HG02623 (cell line): ENCODE data around the gene UBE2G1.

Experiments
- ATAC-seq: cut with Tn5 transposase; IDR thresholded peaks from one replicate; pipeline ENCODE4 v1.9.1; 2021; ENCODE audit warnings: moderate library complexity; ENCODE audit not compliant: unreplicated experiment

Gene UBE2G1

GRCh38 chr17:4309897-4310296 is 56.6 kb downstream of the UBE2G1 start:
- ATAC-seq = no peak

GRCh38 chr17:4307179-4307930 is 59.1 kb downstream of the UBE2G1 start:
- ATAC-seq = no peak

GRCh38 chr17:4305224-4305623 is 61.3 kb downstream of the UBE2G1 start:
- ATAC-seq = no peak

DNA sequence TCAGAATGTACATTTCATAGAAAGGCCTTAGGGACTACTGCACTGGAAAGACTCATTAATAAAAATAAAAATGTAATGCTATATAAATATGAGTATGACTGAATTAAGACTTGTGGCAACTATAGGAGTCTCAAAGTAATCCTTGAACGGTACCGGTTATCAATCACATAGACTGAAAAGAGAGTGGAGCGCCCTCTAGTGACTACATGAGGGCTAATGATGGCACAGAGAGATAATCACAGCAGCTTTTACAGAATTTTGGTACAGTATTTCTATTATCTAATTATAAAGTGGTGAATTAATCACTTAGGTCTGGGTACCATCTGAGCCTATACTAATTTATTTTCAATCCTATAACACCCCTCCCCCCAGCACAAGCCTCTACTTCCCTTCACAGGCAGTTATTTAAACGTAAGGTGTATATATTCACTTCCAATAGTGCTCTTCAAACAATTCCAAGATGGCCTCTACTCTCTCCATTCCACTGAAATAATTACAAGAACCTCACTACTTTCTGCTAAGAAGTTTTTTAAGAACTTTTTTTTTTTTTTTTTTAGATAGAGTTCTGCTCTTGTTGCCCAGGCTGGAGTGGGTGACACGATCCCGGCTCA is 62.0 kb downstream of the UBE2G1 start:
- no peak for ATAC-seq

DNA sequence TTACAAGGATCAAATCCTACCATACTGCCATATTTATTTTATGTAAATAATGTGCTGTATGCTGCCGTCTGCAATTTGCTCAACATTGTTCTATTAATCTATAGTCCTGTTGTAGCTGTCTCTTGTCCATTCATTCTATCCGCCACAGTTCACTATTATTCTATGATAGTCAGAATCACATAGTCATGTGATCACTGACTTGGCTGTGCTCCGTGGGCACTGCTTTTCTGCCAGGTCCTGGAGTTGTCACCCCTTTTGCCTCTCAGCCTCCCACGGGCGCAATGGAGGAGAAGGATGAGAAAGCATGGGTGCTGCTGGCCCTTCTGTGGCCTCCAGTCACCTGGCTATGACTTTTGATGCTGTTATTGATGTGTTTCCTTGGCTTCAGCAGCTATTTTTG is 65.4 kb downstream of the UBE2G1 start:
- ATAC-seq = no peak

DNA sequence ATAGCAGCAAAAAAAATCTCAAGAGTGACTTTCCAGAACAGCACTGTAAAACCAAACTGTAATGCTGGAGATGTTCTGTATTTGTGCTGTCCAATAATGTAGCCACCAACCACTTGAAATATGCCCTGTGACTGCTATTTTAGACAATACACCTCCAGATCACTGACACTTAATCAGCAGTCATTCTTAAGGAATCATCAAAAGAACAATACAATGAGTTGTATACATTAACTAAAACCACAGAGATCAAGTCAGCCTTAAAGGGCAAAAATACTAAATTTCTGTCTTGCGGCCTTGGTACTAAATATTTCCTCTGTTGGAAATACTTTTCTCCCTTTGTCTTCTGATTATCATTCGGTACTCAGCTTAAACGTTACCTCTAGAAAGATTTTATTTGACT is 69.1 kb downstream of the UBE2G1 start:
- no peak for ATAC-seq

DNA sequence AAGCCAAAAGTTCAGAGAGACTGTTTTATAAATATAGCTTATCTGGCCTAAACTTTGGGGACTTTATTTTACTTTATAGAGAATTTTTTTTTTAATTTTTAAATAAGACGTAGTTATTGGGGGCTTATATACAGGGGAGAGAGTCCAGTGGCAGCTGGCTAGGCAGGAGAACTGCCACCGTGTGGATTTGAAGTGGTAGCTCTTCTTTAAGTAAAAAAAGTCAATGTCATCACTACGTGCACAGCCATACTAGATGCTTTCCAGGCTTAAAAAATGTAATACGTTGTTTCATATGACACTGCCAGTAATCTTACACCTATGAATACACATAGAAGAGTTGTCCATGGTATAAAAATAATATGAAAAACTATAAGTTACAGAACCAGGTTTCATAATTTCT is 70.8 kb downstream of the UBE2G1 start:
- ATAC-seq = no peak

DNA sequence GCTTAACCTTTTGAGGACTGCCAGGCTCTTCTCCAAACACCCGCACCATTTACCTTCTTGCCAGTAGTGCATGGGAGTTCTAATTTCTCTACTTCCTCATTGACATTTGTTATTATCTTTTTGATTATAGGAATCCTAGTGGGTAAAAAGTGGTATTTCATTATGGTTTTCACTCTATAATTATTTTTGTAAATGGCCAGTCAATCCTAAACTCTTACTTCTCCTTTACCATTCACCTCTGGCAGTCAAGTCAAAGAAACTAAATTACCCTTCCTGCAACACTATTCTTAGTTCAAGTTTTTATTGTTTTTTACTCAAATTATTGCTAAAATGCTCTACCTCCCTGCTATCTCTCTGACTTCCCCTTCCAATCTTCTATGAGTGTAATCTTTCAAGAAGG is 72.9 kb downstream of the UBE2G1 start:
- no peak for ATAC-seq

DNA sequence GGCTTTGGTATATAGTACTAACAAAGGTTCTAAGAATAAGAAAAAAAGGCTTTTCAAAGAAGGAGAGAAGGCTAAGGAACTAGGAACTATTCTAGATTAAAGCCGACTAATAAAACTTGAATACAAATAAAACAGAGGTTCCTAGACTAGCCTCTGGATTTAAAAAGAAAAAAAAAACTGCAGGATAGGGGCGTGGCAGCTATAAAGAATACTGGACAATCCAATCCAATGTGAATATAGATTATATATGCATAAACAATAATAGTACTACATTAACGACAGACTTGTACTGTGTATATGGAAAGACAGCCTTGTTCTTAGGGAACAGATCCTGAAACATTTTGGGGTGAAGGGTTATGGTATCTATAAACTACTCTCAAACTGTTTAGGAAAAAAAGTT is 78.8 kb downstream of the UBE2G1 start:
- ATAC-seq = no peak

- no peak for ATAC-seq
Observed at GRCh38 chr17:4276514-4276913, 90.0 kb downstream of the UBE2G1 start.

DNA sequence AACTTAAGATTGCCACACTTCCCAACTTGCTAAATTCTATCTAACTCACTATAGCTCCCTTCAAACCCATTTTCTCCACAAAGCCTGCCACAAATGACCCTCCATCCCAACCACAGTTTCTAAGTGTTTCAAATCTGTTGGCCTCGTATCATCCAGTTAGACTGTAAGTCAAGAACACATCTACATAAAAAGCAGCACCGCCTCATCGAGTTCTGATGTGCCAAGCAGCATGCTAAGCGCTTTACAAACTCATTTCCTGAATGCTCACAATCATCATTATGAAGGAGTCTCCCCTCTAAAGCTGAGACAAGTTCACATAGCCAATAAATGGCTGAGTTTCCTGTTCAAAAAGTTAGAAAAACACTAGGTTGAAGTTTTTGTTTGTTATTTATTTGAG is 93.5 kb downstream of the UBE2G1 start:
- ATAC-seq = no peak

DNA sequence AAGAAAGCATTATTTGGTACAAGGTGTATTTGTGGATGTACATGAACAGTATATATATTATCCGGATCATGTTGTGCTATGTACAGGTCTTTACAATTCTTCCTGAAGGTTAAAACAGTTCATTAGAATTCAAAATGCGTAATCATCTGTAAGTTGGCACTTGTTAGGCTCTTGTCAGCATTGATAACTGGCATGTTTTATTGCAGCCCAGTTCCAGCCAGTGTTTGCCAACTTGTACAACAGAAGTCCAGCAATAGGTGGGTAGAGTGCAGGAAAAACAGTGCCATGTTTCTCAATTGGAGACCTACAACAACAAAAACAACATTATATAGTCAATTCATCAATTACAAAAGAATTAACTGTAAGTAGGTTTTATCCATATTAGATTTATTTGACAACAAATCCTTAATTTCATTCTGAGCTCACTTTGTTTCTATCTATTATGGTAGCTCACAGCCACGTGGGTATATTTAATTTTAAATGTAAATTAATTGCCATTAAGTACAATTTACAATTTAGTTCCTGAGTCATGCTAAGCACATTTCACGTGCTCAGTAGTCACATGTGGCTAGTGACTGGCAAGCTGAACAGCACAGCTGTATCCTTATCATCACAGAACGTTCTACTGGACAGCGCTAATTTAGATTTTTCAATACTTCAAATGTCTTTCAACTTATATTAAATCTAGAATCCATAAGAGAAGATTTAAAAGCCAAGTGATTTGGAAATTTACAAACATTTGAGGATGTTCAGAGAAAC is 94.1 kb downstream of the UBE2G1 start:
- no peak for ATAC-seq

DNA sequence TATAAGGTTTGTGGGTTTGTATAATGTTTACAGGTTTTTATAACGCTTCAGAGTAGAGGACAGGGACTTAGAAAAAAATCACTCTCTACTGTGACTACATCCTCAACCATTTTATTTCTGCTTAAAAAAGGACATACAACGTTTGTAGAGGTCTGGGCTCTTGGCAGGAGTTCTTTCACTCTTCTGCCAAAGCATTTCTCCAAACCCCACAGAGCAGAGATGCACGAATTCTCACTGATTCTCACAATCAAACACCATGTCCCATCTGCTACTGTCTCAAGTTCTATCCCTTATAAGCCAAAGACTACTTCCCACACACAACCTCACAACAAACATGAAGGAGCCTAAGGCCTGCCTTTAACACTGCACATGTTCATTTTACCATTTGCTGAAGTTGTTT is 95.7 kb downstream of the UBE2G1 start:
- ATAC-seq = no peak

DNA sequence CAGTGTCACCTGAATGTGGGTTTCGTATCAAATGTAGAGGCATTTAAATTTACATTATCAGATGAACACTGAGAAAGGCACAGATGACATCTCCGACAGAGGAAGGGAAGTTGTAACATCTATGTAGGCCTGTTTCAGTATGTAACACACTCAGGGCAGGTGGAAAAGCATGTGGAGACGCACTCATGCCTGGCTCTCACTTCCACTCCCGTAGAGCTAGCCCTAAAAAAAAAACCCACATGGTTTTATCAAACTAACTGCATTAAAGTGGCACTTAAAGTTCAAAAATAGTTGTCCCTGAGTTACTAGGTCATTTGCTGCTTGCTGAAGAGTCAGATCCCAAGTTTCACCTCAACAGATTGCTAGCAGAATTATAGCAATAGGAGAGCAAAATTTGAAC is 96.6 kb downstream of the UBE2G1 start:
- ATAC-seq = no peak

GRCh38 chr17:4267402-4267801 is 99.1 kb downstream of the UBE2G1 start:
- ATAC-seq = no peak

DNA sequence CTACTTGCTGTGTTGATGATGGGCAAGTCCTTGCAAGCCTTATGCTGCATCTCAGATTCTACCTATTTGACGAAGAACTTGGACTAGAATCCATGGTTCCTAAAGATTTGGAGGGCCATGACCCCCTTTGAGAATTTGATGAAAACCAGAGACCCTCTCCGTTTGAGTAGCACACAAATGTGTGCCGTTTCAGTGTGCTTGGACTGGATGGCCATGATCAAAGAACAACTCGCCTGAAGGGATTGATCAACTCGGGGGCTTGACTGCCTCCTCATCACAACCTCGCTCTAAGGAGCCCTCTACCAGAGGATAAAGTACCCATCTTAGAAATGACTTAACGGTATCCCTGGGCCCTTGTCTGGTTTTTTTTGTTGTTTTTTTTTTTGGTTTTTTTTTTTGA is 99.9 kb downstream of the UBE2G1 start:
- no peak for ATAC-seq

GRCh38 chr17:4263282-4264215 is 102.9 kb downstream of the UBE2G1 start, which contains the start of gene ANKFY1:
Gene ANKFY1, minus strand, starts transcription at chr17:4263979. Its CDS starts 38 bp downstream, at chr17:4263941.
- peak; percentile 64 for ATAC-seq

- no peak for ATAC-seq
Observed at GRCh38 chr17:4262703-4263102, 103.8 kb downstream of the UBE2G1 start.

- no peak for ATAC-seq
Observed at GRCh38 chr17:4261452-4261851, 105.0 kb downstream of the UBE2G1 start.

GRCh38 chr17:4258867-4259266 is 107.6 kb downstream of the UBE2G1 start:
- ATAC-seq = no peak

DNA sequence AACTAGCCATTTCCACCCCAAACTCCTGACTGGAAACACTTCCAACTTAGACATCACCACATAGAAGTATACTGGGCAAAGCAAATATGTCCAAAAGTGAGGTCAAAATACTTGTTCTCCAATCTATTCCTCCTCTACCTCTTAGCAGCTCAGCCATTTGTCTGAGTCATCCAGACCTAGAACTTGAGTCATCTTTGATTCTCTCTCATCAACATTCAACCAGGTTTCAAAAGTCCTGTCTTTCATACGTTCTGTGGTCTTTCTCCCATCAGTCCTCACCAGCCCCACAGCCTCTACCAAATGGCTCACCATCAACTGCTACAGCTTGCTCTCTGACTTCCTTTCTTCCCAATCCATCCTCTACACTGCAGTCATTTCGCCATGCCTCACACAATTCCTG is 109.5 kb downstream of the UBE2G1 start:
- ATAC-seq = no peak
